Neural cell (in vitro differentiated cells): Measurements from ENCODE around the gene UBFD1. TPM values are rescaled to one million over a fixed set of nuclear protein-coding genes. Genes with fewer than 3 reads are reported as not detected.

Source experiments
- H2AFZ ChIP-seq: fragments of 200-600, 300-800 bp; sonication (generic), shearing (Covaris generic); 2 replicates; pipeline ENCODE4 v1.6.0; 2014; ENCODE audit warnings: low read depth, mild to moderate bottlenecking, antibody characterized with exemption, low read length, moderate library complexity
- H3F3A ChIP-seq: fragments of 200-600 bp; shearing (Covaris generic); 2 replicates; pipeline ENCODE4 v1.6.1; 2016; ENCODE audit warnings: mild to moderate bottlenecking, moderate library complexity, mixed read lengths, antibody characterized with exemption, low read length; ENCODE audit not compliant: insufficient read depth, poor library complexity, severe bottlenecking
- H3K27ac ChIP-seq: fragments of 200-600, 300-800 bp; sonication (generic), shearing (Covaris generic); 2 replicates; pipeline ENCODE4 v1.5.1; 2014; ENCODE audit warnings: mild to moderate bottlenecking, low read length, moderate library complexity
- H3K27me3 ChIP-seq: fragments of 300-800, 200-600 bp; sonication (generic), shearing (Covaris generic); 2 replicates; pipeline ENCODE4 v1.6.0; 2014; ENCODE audit warnings: mild to moderate bottlenecking, low read depth, low read length, moderate library complexity; ENCODE audit not compliant: insufficient read depth
- H3K36me3 ChIP-seq: fragments of 300-800, 200-600 bp; sonication (generic), shearing (Covaris generic); 2 replicates; pipeline ENCODE4 v1.5.1; 2014; ENCODE audit warnings: mild to moderate bottlenecking, antibody characterized with exemption, low read length, moderate library complexity; ENCODE audit not compliant: insufficient read depth
- H3K4me2 ChIP-seq: fragments of 300-800, 200-600 bp; sonication (generic), shearing (Covaris generic); 2 replicates; pipeline ENCODE4 v1.6.0; 2014; ENCODE audit warnings: mild to moderate bottlenecking, low read length
- H3K4me3 ChIP-seq: fragments of 300-800, 200-600 bp; sonication (generic), shearing (Covaris generic); 2 replicates; pipeline ENCODE4 v1.5.1; 2014; ENCODE audit warnings: mild to moderate bottlenecking, low read length, moderate library complexity
- H3K79me2 ChIP-seq: fragments of 200-600 bp; shearing (Covaris generic); replicated peaks from 2 replicates; pipeline ENCODE4 v1.6.0; 2014; ENCODE audit warnings: mild to moderate bottlenecking, low read length, moderate library complexity; ENCODE audit not compliant: insufficient read depth
- H3K9ac ChIP-seq: fragments of 300-800, 200-600 bp; sonication (generic), shearing (Covaris generic); 2 replicates; pipeline ENCODE4 v1.6.1; 2016; ENCODE audit warnings: mild to moderate bottlenecking, low read length, mixed read lengths
- H3K9me2 ChIP-seq: fragments of 200-600 bp; shearing (Covaris generic); 2 replicates; pipeline ENCODE4 v1.6.1; 2016; ENCODE audit warnings: mild to moderate bottlenecking, low read length, mixed read lengths; ENCODE audit not compliant: insufficient read depth
- H3K9me3 ChIP-seq: fragments of 200-600, 300-800 bp; sonication (generic), shearing (Covaris generic); 2 replicates; pipeline ENCODE4 v1.6.1; 2016; ENCODE audit warnings: mild to moderate bottlenecking, mixed run types, low read length, moderate library complexity, mixed read lengths
- H4K20me1 ChIP-seq: fragments of 200-600 bp; shearing (Covaris generic); 2 replicates; pipeline ENCODE4 v1.6.1; 2016; ENCODE audit warnings: mild to moderate bottlenecking, mixed run types; ENCODE audit not compliant: insufficient read depth
- EP300 ChIP-seq: fragments of 450-650 bp; conservative IDR thresholded peaks from 2 replicates; pipeline ENCODE4 v1.6.1; 2014; ENCODE audit warnings: antibody characterized with exemption, mild to moderate bottlenecking, moderate library complexity; ENCODE audit not compliant: poor library complexity, severe bottlenecking
- EZH2 ChIP-seq: fragments of 200-600, 300-800 bp; shearing (Covaris generic), sonication (generic); IDR thresholded peaks from 2 replicates; pipeline ENCODE4 v1.6.1; 2014; ENCODE audit warnings: antibody characterized with exemption, low read length, borderline replicate concordance, mild to moderate bottlenecking; ENCODE audit not compliant: insufficient read depth, poor library complexity, severe bottlenecking
- MXI1 ChIP-seq: fragments of 450-650 bp; conservative IDR thresholded peaks from 2 replicates; pipeline ENCODE4 v1.6.1; 2014; ENCODE audit warnings: antibody characterized with exemption, mild to moderate bottlenecking; ENCODE audit not compliant: poor library complexity, severe bottlenecking
- POLR2AphosphoS5 ChIP-seq: IDR thresholded peaks from 2 replicates; pipeline ENCODE4 v1.6.1; 2012
- RAD21 ChIP-seq: fragments of 450-650 bp; conservative IDR thresholded peaks from 2 replicates; pipeline ENCODE4 v1.6.1; 2014; ENCODE audit warnings: antibody characterized with exemption, mild to moderate bottlenecking, moderate library complexity
- SMC3 ChIP-seq: fragments of 450-650 bp; conservative IDR thresholded peaks from 2 replicates; pipeline ENCODE4 v1.6.1; 2014; ENCODE audit warnings: antibody characterized with exemption, mild to moderate bottlenecking, moderate library complexity; ENCODE audit not compliant: poor library complexity
- TAF1 ChIP-seq: IDR thresholded peaks from 2 replicates; pipeline ENCODE4 v1.6.1; 2012; ENCODE audit warnings: low read depth
- polyA plus RNA-seq: library from polyadenylated mRNA; depleted of rRNA; stranded (reverse); fragments of >200 nt; gene quantifications from 2 replicates; pipeline ENCODE4 v1.2.3, GENCODE V29; 2014
- TF ChIP-seq, protein P1 (sequence below): IDR thresholded peaks from 2 replicates; pipeline ENCODE4 v1.6.1; 2012; ENCODE audit warnings: borderline replicate concordance
- TF ChIP-seq, protein P2 (sequence below): fragments of 450-650 bp; IDR thresholded peaks from 2 replicates; pipeline ENCODE4 v1.5.1; 2014; ENCODE audit warnings: antibody characterized with exemption, mild to moderate bottlenecking, moderate library complexity; ENCODE audit not compliant: poor library complexity, severe bottlenecking

UBFD1 gene
- polyA plus RNA-seq, 1 donor from 2014 or later = 94.3 TPM

DNA sequence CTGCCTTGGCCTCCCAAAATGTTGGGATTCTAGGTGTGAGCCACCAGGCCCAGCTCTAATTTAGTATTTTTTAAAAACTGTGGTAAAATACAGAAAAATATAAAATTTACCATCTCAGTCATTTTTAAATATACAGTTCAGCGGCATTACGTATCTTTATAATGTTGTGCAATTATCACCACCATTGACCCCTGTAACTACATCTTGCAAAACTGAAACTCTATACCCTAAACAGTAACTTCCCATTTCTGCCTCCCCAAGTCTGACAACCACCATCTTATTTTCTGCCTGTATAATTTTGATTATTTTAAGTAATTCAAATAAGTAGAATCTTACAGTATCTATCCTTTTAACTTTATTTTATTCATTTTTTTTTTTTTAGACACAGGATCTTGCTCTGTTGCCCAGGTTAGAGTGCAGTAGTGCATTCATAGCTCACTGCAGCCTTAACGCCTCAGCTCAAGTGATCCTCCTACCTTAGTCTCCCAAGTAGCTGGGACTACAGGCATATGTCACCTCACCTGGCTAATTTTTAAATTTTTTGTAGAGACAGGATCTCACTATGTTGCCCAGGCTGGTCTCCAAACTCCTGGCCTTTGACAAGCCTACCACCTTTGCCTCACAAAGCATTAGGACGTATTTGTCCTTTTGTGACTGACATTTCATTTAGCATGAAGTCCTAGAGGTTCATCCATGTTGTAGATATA lies 36.3 kb upstream of the UBFD1 start:
- Histone ChIP-seq H3F3A (no peaks in the 10 kb centered on the region), H4K20me1 (no peaks in the 10 kb centered on the region), H3K79me2 (no peaks in the 10 kb centered on the region), H3K9ac (no peak overlapping the region), H3K27ac (no peak overlapping the region), H2AFZ (no peak overlapping the region), H3K4me3 (no peak overlapping the region), H3K9me2 (no peaks in the 10 kb centered on the region), H3K4me2 (no peak overlapping the region), H3K27me3 (no peaks in the 10 kb centered on the region), H3K36me3 (no peaks in the 10 kb centered on the region), H3K9me3 (no peaks in the 10 kb centered on the region)
- TF ChIP-seq EP300 (no peak), EZH2 (no peak), SMC3 (no peak), MXI1 (no peak), TAF1 (no peak), RAD21 (no peak), POLR2AphosphoS5 (no peak)
- TF ChIP-seq, protein P1, sequence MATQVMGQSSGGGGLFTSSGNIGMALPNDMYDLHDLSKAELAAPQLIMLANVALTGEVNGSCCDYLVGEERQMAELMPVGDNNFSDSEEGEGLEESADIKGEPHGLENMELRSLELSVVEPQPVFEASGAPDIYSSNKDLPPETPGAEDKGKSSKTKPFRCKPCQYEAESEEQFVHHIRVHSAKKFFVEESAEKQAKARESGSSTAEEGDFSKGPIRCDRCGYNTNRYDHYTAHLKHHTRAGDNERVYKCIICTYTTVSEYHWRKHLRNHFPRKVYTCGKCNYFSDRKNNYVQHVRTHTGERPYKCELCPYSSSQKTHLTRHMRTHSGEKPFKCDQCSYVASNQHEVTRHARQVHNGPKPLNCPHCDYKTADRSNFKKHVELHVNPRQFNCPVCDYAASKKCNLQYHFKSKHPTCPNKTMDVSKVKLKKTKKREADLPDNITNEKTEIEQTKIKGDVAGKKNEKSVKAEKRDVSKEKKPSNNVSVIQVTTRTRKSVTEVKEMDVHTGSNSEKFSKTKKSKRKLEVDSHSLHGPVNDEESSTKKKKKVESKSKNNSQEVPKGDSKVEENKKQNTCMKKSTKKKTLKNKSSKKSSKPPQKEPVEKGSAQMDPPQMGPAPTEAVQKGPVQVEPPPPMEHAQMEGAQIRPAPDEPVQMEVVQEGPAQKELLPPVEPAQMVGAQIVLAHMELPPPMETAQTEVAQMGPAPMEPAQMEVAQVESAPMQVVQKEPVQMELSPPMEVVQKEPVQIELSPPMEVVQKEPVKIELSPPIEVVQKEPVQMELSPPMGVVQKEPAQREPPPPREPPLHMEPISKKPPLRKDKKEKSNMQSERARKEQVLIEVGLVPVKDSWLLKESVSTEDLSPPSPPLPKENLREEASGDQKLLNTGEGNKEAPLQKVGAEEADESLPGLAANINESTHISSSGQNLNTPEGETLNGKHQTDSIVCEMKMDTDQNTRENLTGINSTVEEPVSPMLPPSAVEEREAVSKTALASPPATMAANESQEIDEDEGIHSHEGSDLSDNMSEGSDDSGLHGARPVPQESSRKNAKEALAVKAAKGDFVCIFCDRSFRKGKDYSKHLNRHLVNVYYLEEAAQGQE = no peak
- TF ChIP-seq, protein P2, sequence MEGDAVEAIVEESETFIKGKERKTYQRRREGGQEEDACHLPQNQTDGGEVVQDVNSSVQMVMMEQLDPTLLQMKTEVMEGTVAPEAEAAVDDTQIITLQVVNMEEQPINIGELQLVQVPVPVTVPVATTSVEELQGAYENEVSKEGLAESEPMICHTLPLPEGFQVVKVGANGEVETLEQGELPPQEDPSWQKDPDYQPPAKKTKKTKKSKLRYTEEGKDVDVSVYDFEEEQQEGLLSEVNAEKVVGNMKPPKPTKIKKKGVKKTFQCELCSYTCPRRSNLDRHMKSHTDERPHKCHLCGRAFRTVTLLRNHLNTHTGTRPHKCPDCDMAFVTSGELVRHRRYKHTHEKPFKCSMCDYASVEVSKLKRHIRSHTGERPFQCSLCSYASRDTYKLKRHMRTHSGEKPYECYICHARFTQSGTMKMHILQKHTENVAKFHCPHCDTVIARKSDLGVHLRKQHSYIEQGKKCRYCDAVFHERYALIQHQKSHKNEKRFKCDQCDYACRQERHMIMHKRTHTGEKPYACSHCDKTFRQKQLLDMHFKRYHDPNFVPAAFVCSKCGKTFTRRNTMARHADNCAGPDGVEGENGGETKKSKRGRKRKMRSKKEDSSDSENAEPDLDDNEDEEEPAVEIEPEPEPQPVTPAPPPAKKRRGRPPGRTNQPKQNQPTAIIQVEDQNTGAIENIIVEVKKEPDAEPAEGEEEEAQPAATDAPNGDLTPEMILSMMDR = no peak

DNA sequence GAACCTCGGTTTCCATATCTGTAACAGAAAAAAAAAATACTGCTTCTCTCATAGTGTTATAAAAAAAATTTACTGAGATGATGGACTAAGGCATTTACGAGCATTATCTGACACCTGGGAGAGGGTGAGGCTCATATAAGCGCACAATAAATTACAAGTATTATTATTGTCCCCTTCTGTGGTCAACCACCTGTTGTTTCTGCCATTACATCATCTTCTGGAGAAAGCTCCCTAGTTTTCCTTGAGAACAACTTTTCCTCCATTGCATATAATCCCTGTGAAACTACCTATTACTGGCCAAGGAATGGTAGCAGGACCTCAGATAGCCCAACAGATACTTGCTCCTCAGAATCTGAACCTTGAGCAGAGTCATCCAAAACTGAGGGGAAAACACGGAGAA lies 35.6 kb upstream of the UBFD1 start:
- TF ChIP-seq, protein P1 = no peak
- TF ChIP-seq MXI1 (no peak), SMC3 (no peak), TAF1 (no peak), EZH2 (no peak), POLR2AphosphoS5 (no peak), EP300 (no peak), RAD21 (no peak)
- TF ChIP-seq, protein P2 = no peak
- Histone ChIP-seq H3K9ac (no peak overlapping the region), H3K27me3 (no peaks in the 10 kb centered on the region), H3K36me3 (no peaks in the 10 kb centered on the region), H4K20me1 (no peaks in the 10 kb centered on the region), H3F3A (no peaks in the 10 kb centered on the region), H2AFZ (no peak overlapping the region), H3K4me3 (no peak overlapping the region), H3K9me2 (no peaks in the 10 kb centered on the region), H3K4me2 (no peak overlapping the region), H3K79me2 (no peaks in the 10 kb centered on the region), H3K27ac (no peak overlapping the region), H3K9me3 (no peaks in the 10 kb centered on the region)
